ENCODE measurements around the gene AQP12B. TPM values are rescaled to one million over a fixed set of nuclear protein-coding genes. Genes with fewer than 3 reads are reported as not detected.
"Not testable (repeated sequence)": the region's sequence is repeated elsewhere in the genome, so short reads cannot be mapped to it uniquely, and the experiment has no call there.

Gene AQP12B, protein sequence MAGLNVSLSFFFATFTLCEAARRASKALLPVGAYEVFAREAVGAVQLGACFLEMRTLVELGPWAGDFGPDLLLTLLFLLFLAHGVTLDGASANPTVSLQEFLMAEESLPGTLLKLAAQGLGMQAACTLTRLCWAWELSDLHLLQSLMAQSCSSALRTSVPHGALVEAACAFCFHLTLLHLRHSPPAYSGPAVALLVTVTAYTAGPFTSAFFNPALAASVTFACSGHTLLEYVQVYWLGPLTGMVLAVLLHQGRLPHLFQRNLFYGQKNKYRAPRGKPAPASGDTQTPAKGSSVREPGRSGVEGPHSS
- total RNA-seq = not detected

DNA sequence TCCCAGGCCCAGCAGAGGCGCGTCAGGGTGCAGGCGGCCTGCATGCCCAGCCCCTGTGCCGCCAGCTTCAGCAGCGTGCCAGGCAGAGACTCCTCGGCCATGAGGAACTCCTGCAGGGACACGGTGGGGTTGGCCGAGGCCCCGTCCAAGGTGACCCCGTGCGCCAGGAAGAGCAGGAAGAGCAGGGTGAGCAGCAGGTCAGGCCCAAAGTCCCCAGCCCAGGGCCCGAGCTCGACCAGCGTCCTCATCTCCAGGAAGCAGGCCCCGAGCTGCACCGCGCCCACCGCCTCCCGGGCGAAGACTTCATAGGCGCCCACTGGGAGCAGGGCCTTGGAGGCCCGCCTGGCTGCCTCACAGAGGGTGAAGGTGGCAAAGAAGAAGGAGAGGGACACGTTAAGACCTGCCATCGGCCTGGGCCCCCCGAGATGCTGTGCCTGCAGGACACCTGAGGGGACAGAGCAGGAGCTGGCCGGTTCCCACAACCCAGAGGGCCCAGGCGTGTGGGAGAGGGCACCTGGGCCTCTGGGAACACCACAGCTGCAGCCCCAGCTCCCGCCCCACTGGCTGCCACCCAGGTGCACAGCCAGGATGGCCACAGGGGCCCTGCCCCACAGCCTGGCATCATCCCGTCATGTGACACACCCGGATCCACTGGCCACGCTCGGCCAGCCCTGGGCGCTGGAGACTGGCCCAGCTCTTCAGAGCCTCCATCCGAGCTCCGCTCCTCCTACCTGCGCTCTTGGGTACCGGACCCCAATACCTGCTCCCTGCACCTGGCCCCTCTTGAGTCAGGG, at the start of gene AQP12B:
TSS of gene AQP12B (minus strand) at position 455 of the 794 bp plus-strand sequence. CDS start at position 407, 48 bp downstream.
- CTCF ChIA-PET, POLR2A ChIA-PET: not testable (repeated sequence)

GRCh38 chr2:240732184-240732583, 49.5 kb upstream of the AQP12B start:
- ChIA-PET POLR2A (no interaction called here), CTCF (no interaction called here)

- ChIA-PET CTCF (no interaction called here), POLR2A (no interaction called here)
These were observed 48.5 kb upstream of the AQP12B start for GRCh38 chr2:240731178-240731545.

DNA sequence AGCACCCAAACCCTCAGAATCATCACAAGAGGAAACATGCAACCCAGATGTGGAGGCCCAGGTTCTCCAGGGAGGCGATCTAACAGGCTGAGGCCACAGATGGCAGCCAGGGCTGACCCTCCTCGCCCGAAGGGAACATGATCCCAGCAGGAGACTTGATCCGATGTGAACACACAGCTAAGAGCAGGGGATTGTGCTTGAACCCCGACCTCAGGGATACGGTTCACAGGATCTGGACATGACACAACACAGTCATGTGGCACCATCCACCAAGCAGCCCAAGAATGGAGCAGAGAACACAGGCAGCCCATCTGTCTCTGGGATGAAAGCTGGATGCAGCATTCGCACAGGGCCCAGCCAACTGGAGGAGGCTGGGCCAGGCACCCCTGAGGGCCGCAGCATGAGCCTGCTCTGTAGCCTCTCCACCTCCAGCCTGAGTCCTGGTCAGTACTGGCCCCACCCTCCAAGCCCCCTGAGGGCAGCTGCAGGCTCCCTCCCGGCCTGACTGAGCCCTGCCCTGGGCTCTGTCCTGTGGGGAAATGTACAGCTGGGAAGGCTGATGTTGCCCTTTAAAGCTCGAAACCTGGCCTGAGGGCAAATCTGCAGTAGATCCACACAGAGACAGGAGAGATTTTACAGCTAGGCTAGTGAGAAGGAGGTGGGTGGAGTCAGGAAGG, 48.0 kb upstream of the AQP12B start:
- ChIA-PET CTCF (no interaction called here), POLR2A (no interaction called here)

DNA sequence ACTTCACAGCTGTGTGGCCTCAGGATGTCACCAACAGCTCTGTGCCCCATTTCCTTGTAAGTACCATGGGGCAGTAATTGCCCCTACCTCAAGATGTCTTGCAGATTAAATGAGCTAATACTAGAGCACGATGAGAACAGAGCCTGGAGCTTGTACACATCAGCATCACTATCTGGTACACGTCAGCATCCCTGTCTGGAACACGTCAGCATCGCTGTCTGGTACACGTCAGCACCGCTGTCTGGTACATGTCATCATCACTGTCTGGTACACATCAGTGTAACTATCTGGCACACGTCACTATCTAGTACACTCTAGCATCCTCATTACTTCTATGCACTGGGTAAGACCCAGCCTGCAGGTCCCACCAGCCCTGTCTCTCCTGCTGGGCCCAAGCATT, 46.1 kb upstream of the AQP12B start:
- ChIA-PET POLR2A (no interaction called here), CTCF (no interaction called here)

DNA sequence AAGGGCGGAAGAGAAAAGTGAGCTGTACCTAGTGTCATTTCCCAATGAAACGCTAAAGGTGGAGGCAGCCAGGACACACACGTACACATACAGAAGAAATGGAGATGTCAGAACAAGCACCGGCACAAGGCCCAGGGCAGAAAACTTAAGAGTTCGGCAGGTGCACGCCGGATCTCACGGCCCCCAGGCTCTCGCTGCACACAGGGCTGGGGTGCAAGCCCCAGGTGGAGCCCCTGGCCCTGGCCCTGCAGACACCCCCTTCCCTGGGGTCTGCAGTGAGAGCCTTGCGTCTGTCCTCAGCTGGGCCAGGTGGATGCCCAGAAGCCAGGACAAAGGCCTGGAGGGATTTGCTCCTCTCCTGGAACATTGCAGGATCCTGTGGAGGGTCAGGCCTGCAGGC, 45.7 kb upstream of the AQP12B start:
- CTCF ChIA-PET = no interaction called here
- POLR2A ChIA-PET = no interaction called here

GRCh38 chr2:240727913-240728312, 45.2 kb upstream of the AQP12B start:
- CTCF ChIA-PET = no interaction called here
- POLR2A ChIA-PET = no interaction called here

DNA sequence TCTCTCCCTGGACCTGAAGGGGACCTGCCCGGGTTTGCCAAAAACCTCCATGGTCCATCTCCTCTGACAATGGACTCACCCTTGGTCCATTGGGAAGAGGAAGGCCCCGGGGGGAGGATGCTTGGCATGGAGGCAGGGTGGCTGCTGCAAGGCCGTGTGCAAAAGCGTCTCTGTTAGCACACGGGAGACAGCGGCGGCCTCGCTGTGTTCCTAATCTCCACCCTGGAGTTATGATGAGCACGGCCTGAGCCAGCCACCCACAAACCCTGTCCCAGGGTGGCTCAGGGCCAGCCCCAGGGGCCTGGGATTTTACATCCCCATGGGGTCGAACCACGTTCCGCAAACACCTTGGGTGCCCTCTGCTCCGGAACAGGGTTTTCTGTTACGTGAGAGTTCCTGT, 44.8 kb upstream of the AQP12B start:
- ChIA-PET CTCF (no interaction called here), POLR2A (no interaction called here)

- CTCF ChIA-PET = no interaction called here
- POLR2A ChIA-PET = no interaction called here
These were observed 44.2 kb upstream of the AQP12B start for GRCh38 chr2:240726876-240727275.

DNA sequence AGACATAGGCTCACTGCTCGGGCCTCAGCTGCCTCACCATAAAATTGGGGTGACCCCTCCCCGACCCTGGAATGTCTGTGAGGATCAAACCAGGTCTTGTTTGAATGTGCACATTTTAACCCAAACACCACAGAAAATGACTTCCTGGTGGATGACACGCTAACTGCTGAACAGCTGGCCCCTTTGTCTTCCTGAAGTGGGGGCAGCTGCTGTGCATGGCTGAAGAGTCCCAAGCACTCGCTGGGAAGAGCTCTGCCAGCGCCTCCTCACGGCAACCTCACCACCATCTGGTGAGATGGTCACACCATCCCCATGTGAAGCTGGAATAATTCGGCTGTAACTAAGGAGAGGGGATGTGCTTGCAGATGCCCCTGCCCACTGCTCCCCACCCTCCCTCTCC, 43.0 kb upstream of the AQP12B start:
- CTCF ChIA-PET = no interaction called here
- POLR2A ChIA-PET = no interaction called here

- CTCF ChIA-PET = no interaction called here
- POLR2A ChIA-PET = interaction anchor here (0.5 kb wide), 1 partner anchor 512 kb away, joined by 3 read pairs; no protein-coding TSS in a partner anchor
These were observed 42.6 kb upstream of the AQP12B start for GRCh38 chr2:240725266-240725665.

DNA sequence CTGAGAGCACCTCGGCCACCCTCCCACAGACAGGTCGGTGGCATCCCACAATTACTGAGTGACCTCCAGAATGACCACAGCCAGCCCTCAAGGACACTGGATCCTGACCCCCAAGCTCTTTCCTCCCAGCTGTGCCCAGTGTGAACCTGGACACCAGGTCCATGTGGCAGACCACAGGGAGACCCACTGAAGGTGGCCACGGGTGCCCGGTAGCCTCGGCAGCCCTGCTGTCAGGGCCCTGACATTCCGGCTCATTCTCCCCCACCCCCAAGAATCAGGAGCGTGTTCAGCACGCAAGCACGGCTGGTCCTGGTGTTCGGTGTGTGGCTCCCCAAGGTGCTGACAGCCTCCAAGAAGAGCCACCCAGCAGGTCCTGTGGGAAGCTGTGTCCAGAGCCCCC, 41.7 kb upstream of the AQP12B start:
- ChIA-PET POLR2A (interaction anchor here (0.5 kb wide), 1 partner anchor 513 kb away, joined by 3 read pairs; no protein-coding TSS in a partner anchor), CTCF (no interaction called here)

DNA sequence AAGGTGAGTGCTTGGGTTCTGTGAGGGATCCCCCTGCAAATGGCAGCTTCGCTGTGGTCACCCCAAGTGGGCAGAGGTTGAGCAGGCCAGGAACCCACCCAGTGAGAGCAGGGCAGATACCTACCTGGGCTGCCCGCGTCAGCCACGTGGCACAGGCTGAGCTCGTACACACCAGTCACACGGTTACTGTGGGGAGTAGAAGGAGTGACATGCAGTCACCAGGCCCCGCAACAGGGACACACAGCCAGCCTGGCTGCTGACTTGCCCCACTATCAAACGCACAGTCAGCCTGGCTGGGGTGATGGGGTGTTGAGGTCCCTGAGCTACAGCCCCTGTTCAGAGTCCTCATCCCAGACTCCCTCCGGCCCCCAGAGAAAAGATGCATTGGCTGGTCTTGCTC, 41.2 kb upstream of the AQP12B start:
- ChIA-PET CTCF (no interaction called here), POLR2A (no interaction called here)

GRCh38 chr2:240722796-240723735, 40.4 kb upstream of the AQP12B start:
- CTCF ChIA-PET = no interaction called here
- POLR2A ChIA-PET = no interaction called here

GRCh38 chr2:240722376-240722775, 39.7 kb upstream of the AQP12B start:
- ChIA-PET CTCF (no interaction called here), POLR2A (no interaction called here)

DNA sequence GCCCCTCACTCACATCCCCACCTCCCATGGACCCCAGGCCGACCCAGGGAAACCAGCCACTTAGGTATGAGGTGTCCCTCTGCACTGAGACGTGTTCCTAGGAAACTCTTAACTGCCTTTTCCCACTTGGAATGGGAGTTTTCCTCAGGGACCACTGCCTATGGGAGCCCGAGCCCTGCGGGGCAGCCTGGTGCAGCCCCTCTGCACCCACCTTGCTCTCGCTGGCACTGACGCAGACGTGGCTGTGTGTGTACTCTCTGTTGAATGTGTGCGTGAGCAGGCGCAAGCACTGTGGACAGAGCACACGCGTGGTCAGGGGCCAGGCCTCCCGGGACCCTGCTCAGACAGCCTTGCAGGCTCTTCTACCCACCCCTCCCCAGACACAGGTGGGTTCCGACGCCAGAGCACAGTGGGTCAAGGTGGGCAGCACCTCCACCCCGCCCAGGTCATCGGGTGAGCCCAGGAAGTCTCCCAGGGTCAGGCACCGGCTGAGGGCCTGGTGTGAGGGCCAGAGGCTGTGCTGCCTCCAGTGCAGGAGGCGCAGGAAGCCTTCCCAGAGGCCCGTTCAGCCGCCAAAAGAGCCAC, 39.0 kb upstream of the AQP12B start:
- POLR2A ChIA-PET = no interaction called here
- CTCF ChIA-PET = no interaction called here

- CTCF ChIA-PET = no interaction called here
- POLR2A ChIA-PET = no interaction called here
These were observed 38.3 kb upstream of the AQP12B start for GRCh38 chr2:240720686-240721595.

- POLR2A ChIA-PET = no interaction called here
- CTCF ChIA-PET = no interaction called here
These were observed 37.2 kb upstream of the AQP12B start for GRCh38 chr2:240719676-240720545.

Measured in activated CD8-positive, alpha-beta memory T cell treated with anti-CD3 and anti-CD28 coated beads for 36 hours (primary cell).